Measurements from ENCODE around the gene SLC43A2.

The SLC43A2 gene

GRCh38 chr17:1552932-1553331 lies 75.7 kb downstream of the SLC43A2 start:
- DNase-seq (ENCODE audit: insufficient read length, low spot score) (no peak), FAIRE-seq (no peak)
- TF ChIP-seq POU2F2 (IDR thresholded peaks at IDR 0.05; ENCODE audit: low read depth, low read length) (no peak), POLR2AphosphoS5 (IDR thresholded peaks at IDR 0.05; ENCODE audit: low read depth, low read length) (no peak), SPI1 (IDR thresholded peaks at IDR 0.05; ENCODE audit: low read depth, low read length) (no peak), POLR2A (IDR thresholded peaks at IDR 0.05; ENCODE audit: low read depth, low read length) (no peak), PAX5 (IDR thresholded peaks at IDR 0.05; ENCODE audit: insufficient read depth, low read length, severe bottlenecking) (no peak), TAF1 (IDR thresholded peaks at IDR 0.05; ENCODE audit: low read depth, low read length) (no peak)

GRCh38 chr17:1551741-1552140 lies 76.9 kb downstream of the SLC43A2 start:
- FAIRE-seq (no peak), DNase-seq (ENCODE audit: insufficient read length, low spot score) (no peak)
- TF ChIP-seq POLR2A (IDR thresholded peaks at IDR 0.05; ENCODE audit: low read depth, low read length) = no peak
- no peak for TF ChIP-seq SPI1 (IDR thresholded peaks at IDR 0.05; ENCODE audit: low read depth, low read length)
- no peak for TF ChIP-seq POU2F2 (IDR thresholded peaks at IDR 0.05; ENCODE audit: low read depth, low read length)
- TF ChIP-seq TAF1 (IDR thresholded peaks at IDR 0.05; ENCODE audit: low read depth, low read length) = no peak
- no peak for TF ChIP-seq PAX5 (IDR thresholded peaks at IDR 0.05; ENCODE audit: insufficient read depth, low read length, severe bottlenecking)
- no peak for TF ChIP-seq POLR2AphosphoS5 (IDR thresholded peaks at IDR 0.05; ENCODE audit: low read depth, low read length)

- DNase-seq (ENCODE audit: insufficient read length, low spot score) (no peak), FAIRE-seq (no peak)
- TF ChIP-seq TAF1 (IDR thresholded peaks at IDR 0.05; ENCODE audit: low read depth, low read length) = no peak
- TF ChIP-seq POU2F2 (IDR thresholded peaks at IDR 0.05; ENCODE audit: low read depth, low read length) = no peak
- TF ChIP-seq PAX5 (IDR thresholded peaks at IDR 0.05; ENCODE audit: insufficient read depth, low read length, severe bottlenecking) = no peak
- no peak for TF ChIP-seq POLR2A (IDR thresholded peaks at IDR 0.05; ENCODE audit: low read depth, low read length)
- no peak for TF ChIP-seq SPI1 (IDR thresholded peaks at IDR 0.05; ENCODE audit: low read depth, low read length)
- no peak for TF ChIP-seq POLR2AphosphoS5 (IDR thresholded peaks at IDR 0.05; ENCODE audit: low read depth, low read length)
Observed at GRCh38 chr17:1548032-1548431, 80.6 kb downstream of the SLC43A2 start.

- DNase-seq (ENCODE audit: insufficient read length, low spot score) = no peak
- TF ChIP-seq SPI1 (IDR thresholded peaks at IDR 0.05; ENCODE audit: low read depth, low read length) (no peak), POU2F2 (IDR thresholded peaks at IDR 0.05; ENCODE audit: low read depth, low read length) (no peak), POLR2AphosphoS5 (IDR thresholded peaks at IDR 0.05; ENCODE audit: low read depth, low read length) (no peak), TAF1 (IDR thresholded peaks at IDR 0.05; ENCODE audit: low read depth, low read length) (no peak), POLR2A (IDR thresholded peaks at IDR 0.05; ENCODE audit: low read depth, low read length) (no peak), PAX5 (IDR thresholded peaks at IDR 0.05; ENCODE audit: insufficient read depth, low read length, severe bottlenecking) (no peak)
- no peak for FAIRE-seq
Observed at GRCh38 chr17:1546292-1546922, 82.2 kb downstream of the SLC43A2 start.

GRCh38 chr17:1545618-1546017 lies 83.0 kb downstream of the SLC43A2 start:
- TF ChIP-seq SPI1 (IDR thresholded peaks at IDR 0.05; ENCODE audit: low read depth, low read length) (no peak), POU2F2 (IDR thresholded peaks at IDR 0.05; ENCODE audit: low read depth, low read length) (no peak), POLR2AphosphoS5 (IDR thresholded peaks at IDR 0.05; ENCODE audit: low read depth, low read length) (no peak), TAF1 (IDR thresholded peaks at IDR 0.05; ENCODE audit: low read depth, low read length) (no peak), PAX5 (IDR thresholded peaks at IDR 0.05; ENCODE audit: insufficient read depth, low read length, severe bottlenecking) (no peak), POLR2A (IDR thresholded peaks at IDR 0.05; ENCODE audit: low read depth, low read length) (no peak)
- no peak for DNase-seq (ENCODE audit: insufficient read length, low spot score)
- FAIRE-seq = no peak

- no peak for TF ChIP-seq PAX5 (IDR thresholded peaks at IDR 0.05; ENCODE audit: insufficient read depth, low read length, severe bottlenecking)
- no peak for FAIRE-seq
- no peak for DNase-seq (ENCODE audit: insufficient read length, low spot score)
Observed at GRCh38 chr17:1542316-1542715, 86.3 kb downstream of the SLC43A2 start.

- TF ChIP-seq POU2F2 (IDR thresholded peaks at IDR 0.05; ENCODE audit: low read depth, low read length) (no peak), SPI1 (IDR thresholded peaks at IDR 0.05; ENCODE audit: low read depth, low read length) (no peak), TAF1 (IDR thresholded peaks at IDR 0.05; ENCODE audit: low read depth, low read length) (no peak), POLR2AphosphoS5 (IDR thresholded peaks at IDR 0.05; ENCODE audit: low read depth, low read length) (no peak), PAX5 (IDR thresholded peaks at IDR 0.05; ENCODE audit: insufficient read depth, low read length, severe bottlenecking) (no peak), POLR2A (IDR thresholded peaks at IDR 0.05; ENCODE audit: low read depth, low read length) (no peak)
- DNase-seq (ENCODE audit: insufficient read length, low spot score) = no peak
- FAIRE-seq = no peak
Observed at GRCh38 chr17:1541367-1541904, 87.2 kb downstream of the SLC43A2 start.

GRCh38 chr17:1539811-1540210 lies 88.8 kb downstream of the SLC43A2 start:
- DNase-seq (ENCODE audit: insufficient read length, low spot score) (no peak), FAIRE-seq (no peak)
- TF ChIP-seq POLR2A (IDR thresholded peaks at IDR 0.05; ENCODE audit: low read depth, low read length) = no peak
- TF ChIP-seq TAF1 (IDR thresholded peaks at IDR 0.05; ENCODE audit: low read depth, low read length) = no peak
- TF ChIP-seq POU2F2 (IDR thresholded peaks at IDR 0.05; ENCODE audit: low read depth, low read length) = no peak
- TF ChIP-seq POLR2AphosphoS5 (IDR thresholded peaks at IDR 0.05; ENCODE audit: low read depth, low read length) = no peak
- TF ChIP-seq SPI1 (IDR thresholded peaks at IDR 0.05; ENCODE audit: low read depth, low read length) = no peak
- TF ChIP-seq PAX5 (IDR thresholded peaks at IDR 0.05; ENCODE audit: insufficient read depth, low read length, severe bottlenecking) = no peak

- no peak for TF ChIP-seq TAF1 (IDR thresholded peaks at IDR 0.05; ENCODE audit: low read depth, low read length)
- TF ChIP-seq POLR2AphosphoS5 (IDR thresholded peaks at IDR 0.05; ENCODE audit: low read depth, low read length) = no peak
- TF ChIP-seq POU2F2 (IDR thresholded peaks at IDR 0.05; ENCODE audit: low read depth, low read length) = no peak
- TF ChIP-seq SPI1 (IDR thresholded peaks at IDR 0.05; ENCODE audit: low read depth, low read length) = no peak
- TF ChIP-seq POLR2A (IDR thresholded peaks at IDR 0.05; ENCODE audit: low read depth, low read length) = no peak
- TF ChIP-seq PAX5 (IDR thresholded peaks at IDR 0.05; ENCODE audit: insufficient read depth, low read length, severe bottlenecking) = no peak
- no peak for DNase-seq (ENCODE audit: insufficient read length, low spot score)
- FAIRE-seq = no peak
Observed at GRCh38 chr17:1535737-1536136, 92.9 kb downstream of the SLC43A2 start.
